ENCODE results near the gene CDCA3.
"Not testable (repeated sequence)": the region's sequence is repeated elsewhere in the genome, so short reads cannot be mapped to it uniquely, and the experiment has no call there.

CDCA3 gene

GRCh38 chr12:6851153-6851920 is at the start of gene CDCA3:
Gene CDCA3 (minus strand): TSS chr12:6851286. CDS start chr12:6850952, 334 bp downstream.
- DNase-seq (ENCODE audit: low spot score): peak; percentile 98

GRCh38 chr12:6899837-6900519 is 48.9 kb upstream of the CDCA3 start:
- DNase-seq (ENCODE audit: low spot score): no peak

- no peak for DNase-seq (ENCODE audit: low spot score)
These were observed 48.3 kb upstream of the CDCA3 start for GRCh38 chr12:6899427-6899826.

GRCh38 chr12:6896846-6897435 is 45.9 kb upstream of the CDCA3 start:
- no peak for DNase-seq (ENCODE audit: low spot score)

- no peak for DNase-seq (ENCODE audit: low spot score)
These were observed 43.2 kb upstream of the CDCA3 start for GRCh38 chr12:6894321-6894720.

- not testable (repeated sequence) for DNase-seq (ENCODE audit: low spot score)
These were observed 41.6 kb upstream of the CDCA3 start for GRCh38 chr12:6892683-6893082.

- no peak for DNase-seq (ENCODE audit: low spot score)
These were observed 40.5 kb upstream of the CDCA3 start for GRCh38 chr12:6891646-6892001.

GRCh38 chr12:6890789-6891645 is 39.9 kb upstream of the CDCA3 start:
- DNase-seq (ENCODE audit: low spot score): peak; percentile 100

- not testable (repeated sequence) for DNase-seq (ENCODE audit: low spot score)
These were observed 38.9 kb upstream of the CDCA3 start for GRCh38 chr12:6889775-6890573.

GRCh38 chr12:6888794-6889193 is 37.7 kb upstream of the CDCA3 start:
- DNase-seq (ENCODE audit: low spot score): not testable (repeated sequence)

GRCh38 chr12:6888360-6888759 is 37.3 kb upstream of the CDCA3 start:
- DNase-seq (ENCODE audit: low spot score): no peak

GRCh38 chr12:6887460-6887859 is 36.4 kb upstream of the CDCA3 start:
- no peak for DNase-seq (ENCODE audit: low spot score)

GRCh38 chr12:6886206-6886999 is 35.3 kb upstream of the CDCA3 start:
- DNase-seq (ENCODE audit: low spot score): not testable (repeated sequence)

- DNase-seq (ENCODE audit: low spot score): no peak
These were observed 33.5 kb upstream of the CDCA3 start for GRCh38 chr12:6884539-6884938.

- no peak for DNase-seq (ENCODE audit: low spot score)
These were observed 32.6 kb upstream of the CDCA3 start for GRCh38 chr12:6883683-6884082.

GRCh38 chr12:6883252-6883651 is 32.2 kb upstream of the CDCA3 start:
- no peak for DNase-seq (ENCODE audit: low spot score)

- not testable (repeated sequence) for DNase-seq (ENCODE audit: low spot score)
These were observed 28.7 kb upstream of the CDCA3 start for GRCh38 chr12:6879824-6880223.

GRCh38 chr12:6874015-6874368 is 22.9 kb upstream of the CDCA3 start:
- not testable (repeated sequence) for DNase-seq (ENCODE audit: low spot score)

GRCh38 chr12:6873094-6874014 is 22.3 kb upstream of the CDCA3 start, which contains the start of gene SPSB2:
Gene SPSB2 (minus strand): TSS chr12:6873303. CDS start chr12:6872901, 402 bp downstream.
- DNase-seq (ENCODE audit: low spot score): peak; percentile 100

Measured in ecto neural progenitor cell (in vitro differentiated cells).